ENCODE data around the gene SHLD1.

Gene SHLD1

GRCh38 chr20:5899444-5899843 lies 149.2 kb downstream of the SHLD1 start:
- DNase-seq: no peak

DNA sequence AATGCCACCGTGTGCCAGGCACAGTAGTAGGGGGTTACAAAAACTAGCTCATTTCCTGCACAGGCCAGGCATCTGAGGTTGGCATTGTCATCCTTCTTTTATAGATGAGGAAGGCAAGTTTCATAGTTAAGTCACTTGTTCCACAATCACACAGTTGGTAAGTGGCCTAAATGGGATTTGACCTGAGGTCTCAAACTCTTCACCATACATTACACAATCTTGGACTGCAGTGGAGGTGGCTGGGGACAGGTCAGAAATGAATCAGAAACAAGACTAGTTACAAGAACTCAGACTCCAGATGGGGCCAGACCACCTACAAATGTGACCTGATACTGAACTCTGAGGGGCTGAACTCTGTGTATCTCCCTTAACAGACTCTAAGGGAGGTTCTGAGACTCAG lies 150.7 kb downstream of the SHLD1 start:
- no peak for DNase-seq

GRCh38 chr20:5908981-5909380 lies 158.8 kb downstream of the SHLD1 start:
- DNase-seq: no peak

- DNase-seq: no peak
Measured at GRCh38 chr20:5910186-5910585, 160.0 kb downstream of the SHLD1 start.

GRCh38 chr20:5913166-5913565 lies 163.0 kb downstream of the SHLD1 start:
- no peak for DNase-seq
